ENCODE results near the gene PLCB1.

DNA sequence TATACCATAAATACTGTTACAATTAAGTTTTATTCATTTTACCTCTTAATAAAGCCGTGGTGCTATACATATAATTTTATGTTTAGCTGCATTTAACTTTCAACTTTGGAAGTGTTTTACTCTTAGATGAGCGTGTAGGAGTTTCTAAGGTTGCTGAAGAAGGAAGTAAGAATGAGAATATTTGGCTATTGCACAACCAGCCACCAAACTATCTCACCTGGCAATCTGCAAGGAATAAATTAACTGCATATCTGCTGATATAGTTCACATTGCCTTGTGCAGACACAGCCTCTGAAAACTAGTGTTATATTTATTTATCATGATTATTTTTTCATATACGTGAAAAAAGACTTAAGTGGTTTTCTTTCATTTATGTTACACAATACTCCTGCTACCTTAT, 230.4 kb downstream of the PLCB1 start:
- TF ChIP-seq, protein P1, sequence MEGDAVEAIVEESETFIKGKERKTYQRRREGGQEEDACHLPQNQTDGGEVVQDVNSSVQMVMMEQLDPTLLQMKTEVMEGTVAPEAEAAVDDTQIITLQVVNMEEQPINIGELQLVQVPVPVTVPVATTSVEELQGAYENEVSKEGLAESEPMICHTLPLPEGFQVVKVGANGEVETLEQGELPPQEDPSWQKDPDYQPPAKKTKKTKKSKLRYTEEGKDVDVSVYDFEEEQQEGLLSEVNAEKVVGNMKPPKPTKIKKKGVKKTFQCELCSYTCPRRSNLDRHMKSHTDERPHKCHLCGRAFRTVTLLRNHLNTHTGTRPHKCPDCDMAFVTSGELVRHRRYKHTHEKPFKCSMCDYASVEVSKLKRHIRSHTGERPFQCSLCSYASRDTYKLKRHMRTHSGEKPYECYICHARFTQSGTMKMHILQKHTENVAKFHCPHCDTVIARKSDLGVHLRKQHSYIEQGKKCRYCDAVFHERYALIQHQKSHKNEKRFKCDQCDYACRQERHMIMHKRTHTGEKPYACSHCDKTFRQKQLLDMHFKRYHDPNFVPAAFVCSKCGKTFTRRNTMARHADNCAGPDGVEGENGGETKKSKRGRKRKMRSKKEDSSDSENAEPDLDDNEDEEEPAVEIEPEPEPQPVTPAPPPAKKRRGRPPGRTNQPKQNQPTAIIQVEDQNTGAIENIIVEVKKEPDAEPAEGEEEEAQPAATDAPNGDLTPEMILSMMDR (conservative IDR thresholded peaks at IDR 0.05; ENCODE audit: low read depth, low read length), result no peak
- TF ChIP-seq, protein P2, sequence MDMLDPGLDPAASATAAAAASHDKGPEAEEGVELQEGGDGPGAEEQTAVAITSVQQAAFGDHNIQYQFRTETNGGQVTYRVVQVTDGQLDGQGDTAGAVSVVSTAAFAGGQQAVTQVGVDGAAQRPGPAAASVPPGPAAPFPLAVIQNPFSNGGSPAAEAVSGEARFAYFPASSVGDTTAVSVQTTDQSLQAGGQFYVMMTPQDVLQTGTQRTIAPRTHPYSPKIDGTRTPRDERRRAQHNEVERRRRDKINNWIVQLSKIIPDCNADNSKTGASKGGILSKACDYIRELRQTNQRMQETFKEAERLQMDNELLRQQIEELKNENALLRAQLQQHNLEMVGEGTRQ (IDR thresholded peaks at IDR 0.05; ENCODE audit: low read depth, low read length), result no peak
- TF ChIP-seq POLR2A (IDR thresholded peaks at IDR 0.05; ENCODE audit: low read depth, low read length), result no peak
- no peak for TF ChIP-seq MAFK (IDR thresholded peaks at IDR 0.05; ENCODE audit: low read depth, low read length)
- no peak for TF ChIP-seq RAD21 (IDR thresholded peaks at IDR 0.05; ENCODE audit: low read length)
